Measurements from ENCODE around the gene M6PR. TPM values are rescaled to one million over a fixed set of nuclear protein-coding genes. Genes with fewer than 3 reads are reported as not detected.
"Not testable (repeated sequence)": the region's sequence is repeated elsewhere in the genome, so short reads cannot be mapped to it uniquely, and the experiment has no call there.

The M6PR gene
- total RNA-seq, 4 donors from 2014 or later, result 72.8 to 122 (median 73.4) TPM

GRCh38 chr12:8916154-8916553 lies 33.3 kb downstream of the M6PR start:
- TF ChIP-seq POLR2A (IDR thresholded peaks at IDR 0.05) (no peak), CTCF (IDR thresholded peaks at IDR 0.05) (no peak)
- intact Hi-C loops (cut with DNase I; ENCODE audit: low total_unique reads), result no loop called here
- H3K4me3 ChIP-seq (ENCODE audit: low read depth, poor library complexity, severe bottlenecking), result no peak overlapping the region
- DNase-seq (ENCODE audit: low spot score in 2 of 2), result no peak

- H3K4me3 ChIP-seq (ENCODE audit: low read depth, poor library complexity, severe bottlenecking), result peak overlapping the region; percentile 62
- DNase-seq (ENCODE audit: low spot score in 2 of 2), result peak; percentile 25 to 88
- TF ChIP-seq CTCF (IDR thresholded peaks at IDR 0.05) (no peak), POLR2A (IDR thresholded peaks at IDR 0.05) (no peak)
- intact Hi-C loops (cut with DNase I; ENCODE audit: low total_unique reads), result no loop called here
- WGBS, 2 donors, result 3 to 5% methylated on average over 26 to 27 of the region's 35 CpGs
Measured at GRCh38 chr12:8914716-8915526, 34.5 kb downstream of the M6PR start.

GRCh38 chr12:8914033-8914715 lies 35.3 kb downstream of the M6PR start, which contains the start of gene PHC1:
TSS of gene PHC1 (plus strand) at chr12:8914509. CDS start at chr12:8917678, 3,169 bp downstream.
- H3K4me3 ChIP-seq (ENCODE audit: low read depth, poor library complexity, severe bottlenecking), result peak within 1 kb of the TSS; percentile 62
- WGBS, 2 donors, result 0 to 1% methylated on average over 13 to 23 of the region's 57 CpGs
- peak; percentile 51 to 94 for DNase-seq (ENCODE audit: low spot score in 2 of 2)
- intact Hi-C loops (cut with DNase I; ENCODE audit: low total_unique reads), result not testable (repeated sequence)

- TF ChIP-seq POLR2A (IDR thresholded peaks at IDR 0.05) (no peak), CTCF (IDR thresholded peaks at IDR 0.05) (no peak)
- WGBS, 2 donors, result 10 to 14% methylated on average over 6 of the region's 6 CpGs
- peak overlapping the region; percentile 62 for H3K4me3 ChIP-seq (ENCODE audit: low read depth, poor library complexity, severe bottlenecking)
- intact Hi-C loops (cut with DNase I; ENCODE audit: low total_unique reads), result no loop called here
- no peak for DNase-seq (ENCODE audit: low spot score in 2 of 2)
Measured at GRCh38 chr12:8913702-8914032, 35.8 kb downstream of the M6PR start.

- intact Hi-C loops (cut with DNase I; ENCODE audit: low total_unique reads), result no loop called here
- DNase-seq (ENCODE audit: low spot score in 2 of 2), result peak in 1 of 2 donors; percentile 38
- WGBS, 2 donors, result 31 to 35% methylated on average over 9 of the region's 9 CpGs
- no peak overlapping the region for H3K4me3 ChIP-seq (ENCODE audit: low read depth, poor library complexity, severe bottlenecking)
- no peak for TF ChIP-seq POLR2A (IDR thresholded peaks at IDR 0.05)
- no peak for TF ChIP-seq CTCF (IDR thresholded peaks at IDR 0.05)
Measured at GRCh38 chr12:8912914-8913313, 36.5 kb downstream of the M6PR start.

- WGBS, 2 donors, result 74 to 77% methylated on average over 3 of the region's 3 CpGs
- no peak overlapping the region for H3K4me3 ChIP-seq (ENCODE audit: low read depth, poor library complexity, severe bottlenecking)
- no peak for DNase-seq (ENCODE audit: low spot score in 2 of 2)
- intact Hi-C loops (cut with DNase I; ENCODE audit: low total_unique reads), result no loop called here
- no peak for TF ChIP-seq POLR2A (IDR thresholded peaks at IDR 0.05)
- no peak for TF ChIP-seq CTCF (IDR thresholded peaks at IDR 0.05)
Measured at GRCh38 chr12:8911606-8912268, 37.7 kb downstream of the M6PR start.
